Naive B cell (primary cell): Measurements from ENCODE around the gene ARID1B. TPM values are rescaled to one million over a fixed set of nuclear protein-coding genes. Genes with fewer than 3 reads are reported as not detected.

Source experiments
- ATAC-seq, 2 donors: fragments of 150-1000 bp; cut with Tn5 transposase; 2 replicates each; pipeline ENCODE4 v1.10.0; 2021; ENCODE audit warnings: low read depth in 2 of 2, mild to moderate bottlenecking in 2 of 2, moderate library complexity in 2 of 2
- DNase-seq: peaks from one replicate; pipeline ENCODE4 v3.0.0; 2022
- H3K27ac Mint-ChIP-seq, 6 donors: one replicate each; pipeline ENCODE4 v1.8.0; 2020 to 2022; ENCODE audit warnings: mild to moderate bottlenecking in 6 of 6, mixed read lengths in 6 of 6, moderate library complexity in 5 of 6, inconsistent platforms in 2 of 6
- H3K27me3 Mint-ChIP-seq, 3 donors: one replicate each; pipeline ENCODE4 v1.8.0; 2021 to 2022; ENCODE audit warnings: mixed read lengths in 3 of 3, mild to moderate bottlenecking in 1 of 3
- H3K36me3 Mint-ChIP-seq, 2 donors: one replicate each; pipeline ENCODE4 v1.8.0; 2020 to 2022; ENCODE audit warnings: mixed read lengths in 2 of 2, inconsistent platforms in 1 of 2, mild to moderate bottlenecking in 1 of 2
- H3K4me1 Mint-ChIP-seq, 3 donors: one replicate each; pipeline ENCODE4 v1.8.0; 2020 to 2022; ENCODE audit warnings: mixed read lengths in 3 of 3, inconsistent platforms in 1 of 3, mild to moderate bottlenecking in 1 of 3, moderate library complexity in 1 of 3
- H3K4me3 Mint-ChIP-seq, 8 donors: one replicate each; pipeline ENCODE4 v1.8.0; 2020 to 2022; ENCODE audit warnings: mild to moderate bottlenecking in 8 of 8, mixed read lengths in 8 of 8, moderate library complexity in 8 of 8, inconsistent platforms in 2 of 8
- H3K9me3 Mint-ChIP-seq, 7 donors: one replicate each; pipeline ENCODE4 v1.8.0; 2020 to 2022; ENCODE audit warnings: mixed read lengths in 7 of 7, mild to moderate bottlenecking in 5 of 7, inconsistent platforms in 2 of 7, moderate library complexity in 1 of 7
- polyA plus RNA-seq, 6 donors: library from polyadenylated mRNA; unstranded; fragments of 300-500 nt; fragmentation: Illumina TruSeq; gene quantifications; one replicate each; pipeline ENCODE4 v1.2.3, GENCODE V29; 2021; ENCODE audit warnings: low read depth in 6 of 6

The ARID1B gene
- polyA plus RNA-seq, 6 donors from 2014 or later = 16.6 to 44.1 (median 27.5) TPM

GRCh38 chr6:157152556-157152955, 375.4 kb downstream of the ARID1B start:
- H3K27me3 Mint-ChIP-seq = no peaks in the 10 kb centered on the region
- H3K4me1 Mint-ChIP-seq = peaks cover 4 to 5% (median 5%) of the 10 kb centered on the region in 3 donors
- H3K27ac Mint-ChIP-seq = peak overlapping the region in 3 of 6 donors; percentile 50 to 74 (median 74)
- H3K4me3 Mint-ChIP-seq = no peak overlapping the region
- H3K9me3 Mint-ChIP-seq = no peaks in the 10 kb centered on the region
- peaks cover 25 to 42% of the 10 kb centered on the region in 2 donors for H3K36me3 Mint-ChIP-seq
- no peak for DNase-seq
- no peak for ATAC-seq

GRCh38 chr6:157155804-157156203, 378.6 kb downstream of the ARID1B start:
- Mint-ChIP-seq H3K27me3 (no peaks in the 10 kb centered on the region), H3K9me3 (no peaks in the 10 kb centered on the region), H3K4me1 (peaks cover 2 to 6% (median 5%) of the 10 kb centered on the region in 3 donors), H3K27ac (no peak overlapping the region), H3K4me3 (no peak overlapping the region), H3K36me3 (peaks cover 31 to 43% of the 10 kb centered on the region in 2 donors)
- ATAC-seq = no peak
- no peak for DNase-seq

GRCh38 chr6:157157258-157157657, 380.1 kb downstream of the ARID1B start:
- Mint-ChIP-seq H3K4me3 (no peak overlapping the region), H3K4me1 (peaks cover 0 to 7% (median 5%) of the 10 kb centered on the region in 3 donors), H3K27me3 (no peaks in the 10 kb centered on the region), H3K36me3 (peaks cover 27 to 40% of the 10 kb centered on the region in 2 donors), H3K9me3 (no peaks in the 10 kb centered on the region), H3K27ac (peak overlapping the region in 3 of 6 donors; percentile 20 to 45 (median 44))
- no peak for DNase-seq
- ATAC-seq = no peak

GRCh38 chr6:157158456-157158855, 381.3 kb downstream of the ARID1B start:
- Mint-ChIP-seq H3K9me3 (no peaks in the 10 kb centered on the region), H3K4me3 (no peak overlapping the region), H3K4me1 (peaks cover 0 to 7% (median 5%) of the 10 kb centered on the region in 3 donors), H3K36me3 (peaks cover 27 to 35% of the 10 kb centered on the region in 2 donors), H3K27ac (peak overlapping the region in 1 of 6 donors; percentile 76), H3K27me3 (no peaks in the 10 kb centered on the region)
- no peak for ATAC-seq
- no peak for DNase-seq

- Mint-ChIP-seq H3K36me3 (peaks cover 27 to 35% of the 10 kb centered on the region in 2 donors), H3K4me3 (no peak overlapping the region), H3K27me3 (no peaks in the 10 kb centered on the region), H3K27ac (peak overlapping the region in 2 of 6 donors; percentile 5 to 19), H3K4me1 (peaks cover 0 to 7% (median 5%) of the 10 kb centered on the region in 3 donors), H3K9me3 (no peaks in the 10 kb centered on the region)
- ATAC-seq (no peak), DNase-seq (no peak)
Measured at GRCh38 chr6:157158897-157159296, 381.7 kb downstream of the ARID1B start.

GRCh38 chr6:157159348-157159747, 382.2 kb downstream of the ARID1B start:
- H3K27ac Mint-ChIP-seq = peak overlapping the region in 5 of 6 donors; percentile 5 to 64 (median 51)
- peak overlapping the region in 1 of 8 donors; percentile 18 for H3K4me3 Mint-ChIP-seq

DNA sequence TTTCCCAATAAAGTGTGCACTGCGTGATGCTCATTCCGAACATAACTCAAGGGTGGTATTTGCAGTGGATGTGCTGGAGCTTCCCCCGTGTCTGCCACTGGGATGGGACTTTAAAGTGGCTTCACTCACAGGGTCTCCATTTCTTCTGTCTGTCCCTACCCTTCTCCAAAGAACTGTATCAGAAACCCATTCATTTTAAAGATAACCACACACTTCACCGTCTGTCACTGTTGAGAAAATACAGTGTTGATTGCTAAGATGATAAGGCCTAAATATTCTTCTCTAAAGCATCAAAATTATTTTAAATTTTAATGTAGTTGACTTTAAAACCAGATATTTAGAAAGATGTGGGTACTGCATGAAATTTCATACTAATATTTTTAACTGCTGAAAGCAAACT, 384.7 kb downstream of the ARID1B start:
- Mint-ChIP-seq H3K4me1 (peaks cover 0 to 6% (median 0%) of the 10 kb centered on the region in 3 donors), H3K27me3 (no peaks in the 10 kb centered on the region), H3K27ac (peak overlapping the region in 1 of 6 donors; percentile 45), H3K4me3 (no peak overlapping the region), H3K36me3 (peaks cover 16 to 17% of the 10 kb centered on the region in 2 donors), H3K9me3 (no peaks in the 10 kb centered on the region)
- DNase-seq = no peak
- no peak for ATAC-seq

More at GRCh38 chr6:157159348-157159747, 382.2 kb downstream of the ARID1B start:
- no peaks in the 10 kb centered on the region for H3K9me3 Mint-ChIP-seq
- no peaks in the 10 kb centered on the region for H3K27me3 Mint-ChIP-seq
- peaks cover 27 to 31% of the 10 kb centered on the region in 2 donors for H3K36me3 Mint-ChIP-seq
- peaks cover 0 to 7% (median 5%) of the 10 kb centered on the region in 3 donors for H3K4me1 Mint-ChIP-seq
- DNase-seq (no peak), ATAC-seq (no peak)

GRCh38 chr6:157162766-157163433, 385.7 kb downstream of the ARID1B start:
- peaks cover 0 to 3% (median 0%) of the 10 kb centered on the region in 3 donors for H3K4me1 Mint-ChIP-seq
- no peak overlapping the region for H3K4me3 Mint-ChIP-seq
- peak overlapping the region in 1 of 6 donors; percentile 47 for H3K27ac Mint-ChIP-seq
- ATAC-seq = no peak
- H3K27me3 Mint-ChIP-seq = no peaks in the 10 kb centered on the region
- H3K9me3 Mint-ChIP-seq = no peaks in the 10 kb centered on the region
- H3K36me3 Mint-ChIP-seq = peaks cover 15 to 17% of the 10 kb centered on the region in 2 donors
- DNase-seq = no peak

- Mint-ChIP-seq H3K27me3 (no peaks in the 10 kb centered on the region), H3K27ac (peak overlapping the region in 2 of 6 donors; percentile 34 to 81), H3K36me3 (peaks cover 17 to 20% of the 10 kb centered on the region in 2 donors), H3K4me1 (peaks cover 0 to 3% (median 0%) of the 10 kb centered on the region in 3 donors), H3K4me3 (no peak overlapping the region), H3K9me3 (no peaks in the 10 kb centered on the region)
- DNase-seq (no peak), ATAC-seq (no peak)
Measured at GRCh38 chr6:157163434-157164159, 386.4 kb downstream of the ARID1B start.

DNA sequence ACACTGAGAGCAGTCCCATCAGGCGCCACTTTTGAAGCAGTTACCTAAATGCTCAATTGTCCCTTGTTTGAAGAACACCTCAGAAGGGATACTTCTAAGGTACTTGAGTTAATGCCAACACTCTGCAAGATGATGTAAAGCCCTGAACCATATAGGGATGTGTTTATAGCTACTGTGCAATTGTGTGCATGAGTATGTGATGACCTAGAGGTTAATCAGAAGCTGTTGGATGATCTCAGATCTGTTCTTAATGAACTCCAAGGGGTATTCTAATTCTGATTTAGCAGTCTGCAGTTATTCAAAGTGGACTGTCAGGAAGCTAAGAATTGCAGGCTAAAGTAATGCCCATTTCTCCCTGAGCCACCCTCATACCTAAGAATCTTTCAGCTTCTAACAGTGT, 387.8 kb downstream of the ARID1B start:
- Mint-ChIP-seq H3K4me3 (no peak overlapping the region), H3K27ac (no peak overlapping the region), H3K36me3 (peaks cover 17 to 20% of the 10 kb centered on the region in 2 donors), H3K9me3 (no peaks in the 10 kb centered on the region), H3K27me3 (no peaks in the 10 kb centered on the region), H3K4me1 (peaks cover 0 to 3% (median 0%) of the 10 kb centered on the region in 3 donors)
- no peak for ATAC-seq
- DNase-seq = no peak

- H3K27ac Mint-ChIP-seq = no peak overlapping the region
- ATAC-seq (no peak), DNase-seq (no peak)
- no peaks in the 10 kb centered on the region for H3K9me3 Mint-ChIP-seq
- peaks cover 8 to 10% of the 10 kb centered on the region in 2 donors for H3K36me3 Mint-ChIP-seq
- H3K27me3 Mint-ChIP-seq = no peaks in the 10 kb centered on the region
- no peaks in the 10 kb centered on the region for H3K4me1 Mint-ChIP-seq
- H3K4me3 Mint-ChIP-seq = no peak overlapping the region
Measured at GRCh38 chr6:157166784-157167183, 389.6 kb downstream of the ARID1B start.

DNA sequence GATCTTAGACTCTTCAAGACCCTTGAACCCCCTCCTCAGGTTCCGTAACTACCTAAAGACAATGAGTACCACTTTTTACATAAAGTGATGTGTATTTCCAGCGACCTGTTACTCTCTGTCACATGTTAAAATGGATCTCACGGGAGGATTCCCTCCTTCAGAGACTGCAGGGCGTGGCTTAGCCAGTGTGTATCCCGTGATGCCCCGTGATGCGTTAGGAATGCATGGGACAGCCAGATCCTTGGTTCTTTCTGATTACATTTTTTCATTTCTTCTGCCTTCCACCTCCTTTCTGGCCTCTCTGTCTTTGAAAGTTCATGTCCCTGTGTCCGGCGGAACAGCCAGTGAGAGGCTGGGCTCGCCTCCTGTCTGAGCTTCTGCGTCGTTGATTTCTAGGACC, 390.7 kb downstream of the ARID1B start:
- ATAC-seq (no peak), DNase-seq (no peak)
- H3K36me3 Mint-ChIP-seq = peaks cover 8 to 13% of the 10 kb centered on the region in 2 donors
- no peak overlapping the region for H3K4me3 Mint-ChIP-seq
- no peaks in the 10 kb centered on the region for H3K9me3 Mint-ChIP-seq
- peak overlapping the region in 1 of 6 donors; percentile 66 for H3K27ac Mint-ChIP-seq
- peaks cover 0 to under 1% (median 0%) of the 10 kb centered on the region in 3 donors for H3K4me1 Mint-ChIP-seq
- no peaks in the 10 kb centered on the region for H3K27me3 Mint-ChIP-seq

DNA sequence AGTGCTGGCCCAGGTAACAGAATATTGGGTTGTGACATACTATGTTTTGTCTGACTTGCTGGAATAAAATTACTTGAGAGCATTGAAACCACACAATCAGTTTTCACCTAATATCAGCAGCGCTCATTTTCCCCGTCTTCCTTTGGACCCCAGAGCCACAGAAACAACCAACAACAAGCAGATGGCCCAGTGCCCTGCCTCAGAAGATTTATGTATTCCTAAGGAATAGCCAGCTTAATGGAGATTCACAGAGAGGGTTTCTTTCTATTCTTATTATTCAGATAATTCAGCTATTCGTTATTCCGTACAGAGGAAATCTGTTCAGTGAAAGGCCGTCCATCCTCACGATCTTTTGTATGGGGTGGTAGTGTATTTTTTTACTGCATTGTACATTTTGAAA, 391.3 kb downstream of the ARID1B start:
- Mint-ChIP-seq H3K4me3 (no peak overlapping the region), H3K27me3 (no peaks in the 10 kb centered on the region), H3K4me1 (peaks cover 0 to 2% (median 0%) of the 10 kb centered on the region in 3 donors), H3K27ac (no peak overlapping the region), H3K36me3 (peaks cover 8 to 17% of the 10 kb centered on the region in 2 donors), H3K9me3 (no peaks in the 10 kb centered on the region)
- DNase-seq (no peak), ATAC-seq (no peak)

- Mint-ChIP-seq H3K4me3 (no peak overlapping the region), H3K27ac (no peak overlapping the region), H3K4me1 (peaks cover 0 to 2% (median 0%) of the 10 kb centered on the region in 3 donors), H3K9me3 (no peaks in the 10 kb centered on the region), H3K27me3 (no peaks in the 10 kb centered on the region), H3K36me3 (peaks cover 8 to 17% of the 10 kb centered on the region in 2 donors)
- no peak for ATAC-seq
- no peak for DNase-seq
Measured at GRCh38 chr6:157169226-157169625, 392.0 kb downstream of the ARID1B start.
